Measurements from ENCODE around the gene FAM20A. TPM values are rescaled to one million over a fixed set of nuclear protein-coding genes. Genes with fewer than 3 reads are reported as not detected.
"Not testable (repeated sequence)": the region's sequence is repeated elsewhere in the genome, so short reads cannot be mapped to it uniquely, and the experiment has no call there.

Gene FAM20A
- total RNA-seq, 2 donors from 2014 or later: under 0.01 to 1.3 TPM

- no peaks in the 10 kb centered on the region for H3K27me3 ChIP-seq
- intact Hi-C loops (cut with DNase I): no loop called here
- ATAC-seq (no peak), DNase-seq (no peak)
- no peaks in the 10 kb centered on the region for H3K9me3 ChIP-seq
- WGBS, 2 donors: 59 to 69% methylated on average over 1 of the region's 1 CpG
- TF ChIP-seq, protein P1, sequence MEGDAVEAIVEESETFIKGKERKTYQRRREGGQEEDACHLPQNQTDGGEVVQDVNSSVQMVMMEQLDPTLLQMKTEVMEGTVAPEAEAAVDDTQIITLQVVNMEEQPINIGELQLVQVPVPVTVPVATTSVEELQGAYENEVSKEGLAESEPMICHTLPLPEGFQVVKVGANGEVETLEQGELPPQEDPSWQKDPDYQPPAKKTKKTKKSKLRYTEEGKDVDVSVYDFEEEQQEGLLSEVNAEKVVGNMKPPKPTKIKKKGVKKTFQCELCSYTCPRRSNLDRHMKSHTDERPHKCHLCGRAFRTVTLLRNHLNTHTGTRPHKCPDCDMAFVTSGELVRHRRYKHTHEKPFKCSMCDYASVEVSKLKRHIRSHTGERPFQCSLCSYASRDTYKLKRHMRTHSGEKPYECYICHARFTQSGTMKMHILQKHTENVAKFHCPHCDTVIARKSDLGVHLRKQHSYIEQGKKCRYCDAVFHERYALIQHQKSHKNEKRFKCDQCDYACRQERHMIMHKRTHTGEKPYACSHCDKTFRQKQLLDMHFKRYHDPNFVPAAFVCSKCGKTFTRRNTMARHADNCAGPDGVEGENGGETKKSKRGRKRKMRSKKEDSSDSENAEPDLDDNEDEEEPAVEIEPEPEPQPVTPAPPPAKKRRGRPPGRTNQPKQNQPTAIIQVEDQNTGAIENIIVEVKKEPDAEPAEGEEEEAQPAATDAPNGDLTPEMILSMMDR (IDR thresholded peaks at IDR 0.05): no peak
- TF ChIP-seq POLR2A (IDR thresholded peaks at IDR 0.05): no peak
- no peak overlapping the region for H3K4me3 ChIP-seq
- H3K4me1 ChIP-seq: peaks cover 5% of the 10 kb centered on the region
- no peak overlapping the region for H3K27ac ChIP-seq
- no peaks in the 10 kb centered on the region for H3K36me3 ChIP-seq (replicated peaks in 1 of 2; ENCODE audit: insufficient read depth in 1 of 2, low read depth in 2 of 2)
These were observed 12.8 kb downstream of the FAM20A start for GRCh38 chr17:68588362-68588761.

DNA sequence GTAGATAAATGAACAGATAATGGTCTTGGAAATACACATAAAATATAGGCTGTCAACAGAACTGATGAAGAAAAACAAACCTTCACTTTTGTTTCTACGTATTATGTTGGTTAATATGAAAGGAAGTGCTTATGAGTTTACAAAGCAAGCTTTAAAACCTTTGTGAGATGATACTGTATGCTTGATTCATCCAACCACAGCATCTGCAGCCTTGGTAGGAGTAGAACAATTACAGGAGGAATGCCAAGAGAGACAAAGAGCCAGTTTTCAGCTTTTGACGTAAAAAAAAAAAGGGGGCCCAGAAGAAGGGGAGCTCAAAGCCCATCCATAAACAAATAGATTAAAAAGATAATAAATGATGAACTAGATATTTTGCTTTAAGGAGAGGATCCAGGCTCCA, 13.3 kb downstream of the FAM20A start:
- H3K4me1 ChIP-seq: peaks cover 5% of the 10 kb centered on the region
- no peak for DNase-seq
- no peak overlapping the region for H3K27ac ChIP-seq
- no peaks in the 10 kb centered on the region for H3K36me3 ChIP-seq (replicated peaks in 1 of 2; ENCODE audit: insufficient read depth in 1 of 2, low read depth in 2 of 2)
- intact Hi-C loops (cut with DNase I): no loop called here
- no peak for ATAC-seq
- no peak for TF ChIP-seq POLR2A (IDR thresholded peaks at IDR 0.05)
- TF ChIP-seq, protein P1 (IDR thresholded peaks at IDR 0.05): no peak
- WGBS, 2 donors: 88 to 89% methylated on average over 2 of the region's 2 CpGs
- H3K9me3 ChIP-seq: no peaks in the 10 kb centered on the region
- H3K4me3 ChIP-seq: no peak overlapping the region
- H3K27me3 ChIP-seq: no peaks in the 10 kb centered on the region

GRCh38 chr17:68587026-68587425, 14.1 kb downstream of the FAM20A start:
- Histone ChIP-seq H3K9me3 (no peaks in the 10 kb centered on the region), H3K4me1 (peaks cover 5% of the 10 kb centered on the region), H3K36me3 (replicated peaks in 1 of 2; ENCODE audit: insufficient read depth in 1 of 2, low read depth in 2 of 2) (no peaks in the 10 kb centered on the region), H3K4me3 (no peak overlapping the region), H3K27ac (no peak overlapping the region), H3K27me3 (no peaks in the 10 kb centered on the region)
- TF ChIP-seq, protein P1 (IDR thresholded peaks at IDR 0.05): no peak
- no peak for TF ChIP-seq POLR2A (IDR thresholded peaks at IDR 0.05)
- WGBS, 2 donors: 86 to 93% methylated on average over 5 of the region's 5 CpGs
- intact Hi-C loops (cut with DNase I): no loop called here
- no peak for ATAC-seq
- no peak for DNase-seq

DNA sequence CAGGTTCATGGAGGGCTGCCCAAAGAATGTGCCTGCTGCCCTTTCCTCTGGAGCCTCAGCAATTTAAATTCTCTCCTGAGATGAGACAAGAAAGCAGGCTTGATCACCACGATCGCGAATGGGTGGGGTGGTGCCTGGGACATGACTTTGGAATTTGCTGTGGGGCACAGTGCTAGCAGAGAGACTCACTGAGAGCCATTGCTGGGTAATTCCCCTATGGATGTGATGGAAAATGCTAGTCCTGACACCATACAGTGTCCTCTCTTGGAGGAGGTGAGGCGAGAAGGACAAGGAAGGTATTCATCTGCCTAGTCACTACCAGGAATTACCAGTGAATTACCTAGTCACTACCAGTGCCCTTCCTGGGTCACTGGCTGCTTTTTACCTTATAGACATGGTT, 15.5 kb downstream of the FAM20A start:
- Histone ChIP-seq H3K27ac (no peak overlapping the region), H3K9me3 (no peaks in the 10 kb centered on the region), H3K4me1 (peaks cover 5% of the 10 kb centered on the region), H3K27me3 (no peaks in the 10 kb centered on the region), H3K36me3 (replicated peaks in 1 of 2; ENCODE audit: insufficient read depth in 1 of 2, low read depth in 2 of 2) (no peaks in the 10 kb centered on the region), H3K4me3 (no peak overlapping the region)
- ATAC-seq (no peak), DNase-seq (no peak)
- intact Hi-C loops (cut with DNase I): no loop called here
- 69 to 76% methylated on average over 4 of the region's 4 CpGs for WGBS, 2 donors
- no peak for TF ChIP-seq POLR2A (IDR thresholded peaks at IDR 0.05)
- TF ChIP-seq, protein P1 (IDR thresholded peaks at IDR 0.05): no peak

- no peak overlapping the region for H3K4me3 ChIP-seq
- no peaks in the 10 kb centered on the region for H3K9me3 ChIP-seq
- no peaks in the 10 kb centered on the region for H3K27me3 ChIP-seq
- TF ChIP-seq POLR2A (IDR thresholded peaks at IDR 0.05): no peak
- TF ChIP-seq, protein P1 (IDR thresholded peaks at IDR 0.05): no peak
- DNase-seq: no peak
- peaks cover 5% of the 10 kb centered on the region for H3K4me1 ChIP-seq
- ATAC-seq: peak; percentile 38
- H3K27ac ChIP-seq: peak overlapping the region in 2 of 4 donors; percentile 18 to 19
- H3K36me3 ChIP-seq (replicated peaks in 1 of 2; ENCODE audit: insufficient read depth in 1 of 2, low read depth in 2 of 2): no peaks in the 10 kb centered on the region
- WGBS, 2 donors: 35 to 38% methylated on average over 5 of the region's 5 CpGs
- intact Hi-C loops (cut with DNase I): no loop called here
These were observed 16.4 kb downstream of the FAM20A start for GRCh38 chr17:68584581-68585303.

DNA sequence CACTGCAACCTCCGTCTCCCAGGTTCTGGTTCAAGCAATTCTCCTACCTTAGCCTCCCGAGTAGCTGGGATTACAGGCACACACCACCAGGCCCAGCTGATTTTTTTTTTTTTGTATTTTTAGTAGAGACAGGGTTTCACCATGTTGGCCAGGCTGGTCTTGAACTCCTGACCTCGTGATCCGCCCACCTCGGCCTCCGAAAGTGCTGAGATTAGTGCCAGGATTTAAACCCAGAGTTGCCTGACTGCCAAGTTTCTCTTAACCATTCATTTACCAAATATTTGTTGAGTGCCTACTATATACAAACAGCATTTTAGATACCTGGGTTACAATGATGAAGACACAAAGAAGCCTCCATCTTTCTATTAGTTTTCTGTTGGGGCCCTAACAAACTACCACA, 18.3 kb downstream of the FAM20A start:
- H3K9me3 ChIP-seq; H3K27me3 ChIP-seq; ATAC-seq; H3K27ac ChIP-seq; H3K4me3 ChIP-seq; DNase-seq; H3K36me3 ChIP-seq (replicated peaks in 1 of 2; ENCODE audit: insufficient read depth in 1 of 2, low read depth in 2 of 2); intact Hi-C loops (cut with DNase I); H3K4me1 ChIP-seq: not testable (repeated sequence)
- 53 to 54% methylated on average over 6 of the region's 6 CpGs for WGBS, 2 donors
